Panc1 (cell line): Measurements from ENCODE around the gene EIF3CL. TPM values are rescaled to one million over a fixed set of nuclear protein-coding genes. Genes with fewer than 3 reads are reported as not detected.
"Not testable (repeated sequence)": the region's sequence is repeated elsewhere in the genome, so short reads cannot be mapped to it uniquely, and the experiment has no call there.

ENCODE experiments used
- ATAC-seq: fragments of 200-7000 bp; cut with Tn5 transposase; 2 replicates; pipeline ENCODE4 v1.9.1; 2020; ENCODE audit warnings: mild to moderate bottlenecking, moderate library complexity
- BruUV-seq: library from RNA; stranded (reverse); fragments of 400-500 nt; replicated peaks from 2 replicates; lab custom pipeline; 2021; lab: Mats Ljungman, UMichigan
- CTCF ChIA-PET: fragments of 300-600 bp; sonication (Branson Sonifier 250); formaldehyde crosslinking; loops from one replicate; lab custom pipeline; 2022; ENCODE audit warnings: antibody characterized with exemption; lab: Charles Lee
- POLR2A ChIA-PET: fragments of 300-600 bp; sonication (Branson Sonifier 250); formaldehyde crosslinking; loops from one replicate; lab custom pipeline; 2022; ENCODE audit warnings: antibody characterized with exemption; lab: Charles Lee
- DNase-seq: peaks from one replicate; pipeline ENCODE4 v3.0.0-alpha.2; 2010; ENCODE audit warnings: low read depth, low spot score
- H3K27ac ChIP-seq: 2 replicates; pipeline ENCODE4 v1.5.1; 2011; ENCODE audit warnings: mild to moderate bottlenecking, low read length, inconsistent platforms
- H3K27me3 ChIP-seq: fragments of 200-500 bp; sonication (Bioruptor generic); 2 replicates; pipeline ENCODE4 v1.6.0; 2014; ENCODE audit warnings: low read length, inconsistent platforms; ENCODE audit not compliant: control insufficient read depth, insufficient read depth
- H3K36me3 ChIP-seq: fragments of 200-500 bp; sonication (Bioruptor generic); 2 replicates; pipeline ENCODE4 v1.5.1; 2014; ENCODE audit warnings: inconsistent platforms, mild to moderate bottlenecking, low read length, moderate library complexity; ENCODE audit not compliant: control insufficient read depth, insufficient read depth
- H3K4me1 ChIP-seq: 2 replicates; pipeline ENCODE4 v1.5.1; 2011; ENCODE audit warnings: inconsistent platforms, mild to moderate bottlenecking, low read length, moderate library complexity; ENCODE audit not compliant: control insufficient read depth, insufficient read depth
- H3K4me3 ChIP-seq, 2 experiments: 2 replicates each; pipeline ENCODE4 v1.5.1; 2011 to 2012; ENCODE audit warnings: low read depth in 2 of 2, low read length in 2 of 2, mild to moderate bottlenecking in 2 of 2, inconsistent platforms in 1 of 2, moderate library complexity in 1 of 2
- H3K9me3 ChIP-seq: fragments of 200-500 bp; sonication (Bioruptor generic); 2 replicates; pipeline ENCODE4 v1.5.1; 2014; ENCODE audit warnings: low read depth, mild to moderate bottlenecking, inconsistent platforms, low read length, moderate library complexity; ENCODE audit not compliant: control insufficient read depth, insufficient read depth
- in situ Hi-C: cut with HindIII; loops from 2 replicates; pipeline ENCODE4 v1.10.0; 2016; ENCODE audit warnings: low sequenced_read_pairs, low pct_unique_long_range_greater_than_20kb
- intact Hi-C: fragments of 100-400 bp; cut with micrococcal nuclease; formaldehyde crosslinking; loops from one replicate; pipeline ENCODE4 v1.10.0; 2022; ENCODE audit not compliant: unreplicated experiment
- total RNA-seq: library from RNA; stranded (reverse); gene quantifications from one replicate; pipeline ENCODE4 v1.2.1, GENCODE V29; 2021; ENCODE audit not compliant: unreplicated experiment

Gene EIF3CL
- total RNA-seq, 1 experiment from 2014 or later = 64.2 TPM

GRCh38 chr16:28362600-28362999, 41.0 kb downstream of the EIF3CL start:
- CTCF ChIA-PET, H3K27me3 ChIP-seq, POLR2A ChIA-PET, DNase-seq, in situ Hi-C loops, BruUV-seq, intact Hi-C loops, H3K27ac ChIP-seq, H3K4me3 ChIP-seq, H3K36me3 ChIP-seq, H3K9me3 ChIP-seq, H3K4me1 ChIP-seq, ATAC-seq: not testable (repeated sequence)

GRCh38 chr16:28338230-28338629, 65.4 kb downstream of the EIF3CL start:
- ATAC-seq, CTCF ChIA-PET, POLR2A ChIA-PET, H3K4me1 ChIP-seq, H3K27ac ChIP-seq, H3K9me3 ChIP-seq, in situ Hi-C loops, DNase-seq, intact Hi-C loops, BruUV-seq, H3K27me3 ChIP-seq, H3K36me3 ChIP-seq, H3K4me3 ChIP-seq: not testable (repeated sequence)

- H3K27ac ChIP-seq, ATAC-seq, POLR2A ChIA-PET, H3K4me1 ChIP-seq, in situ Hi-C loops, intact Hi-C loops, BruUV-seq, CTCF ChIA-PET, H3K36me3 ChIP-seq, H3K9me3 ChIP-seq, H3K27me3 ChIP-seq, DNase-seq, H3K4me3 ChIP-seq: not testable (repeated sequence)
These were observed 66.5 kb downstream of the EIF3CL start for GRCh38 chr16:28336940-28337710.

GRCh38 chr16:28335678-28336077, 68.0 kb downstream of the EIF3CL start:
- DNase-seq, H3K4me1 ChIP-seq, H3K9me3 ChIP-seq, POLR2A ChIA-PET, ATAC-seq, H3K36me3 ChIP-seq, H3K27me3 ChIP-seq, intact Hi-C loops, CTCF ChIA-PET, in situ Hi-C loops, BruUV-seq, H3K27ac ChIP-seq, H3K4me3 ChIP-seq: not testable (repeated sequence)

- POLR2A ChIA-PET, in situ Hi-C loops, BruUV-seq, H3K36me3 ChIP-seq, DNase-seq, H3K4me1 ChIP-seq, H3K27ac ChIP-seq, ATAC-seq, H3K27me3 ChIP-seq, H3K9me3 ChIP-seq, intact Hi-C loops, H3K4me3 ChIP-seq: not testable (repeated sequence)
- CTCF ChIA-PET = interaction anchor here (0.6 kb wide), 1 partner anchor 143 kb away, joined by 4 read pairs; no protein-coding TSS in a partner anchor
These were observed 71.0 kb downstream of the EIF3CL start for GRCh38 chr16:28332632-28333031.

- DNase-seq, H3K36me3 ChIP-seq, H3K9me3 ChIP-seq, in situ Hi-C loops, H3K4me3 ChIP-seq, H3K27me3 ChIP-seq, POLR2A ChIA-PET, CTCF ChIA-PET, H3K27ac ChIP-seq, intact Hi-C loops, H3K4me1 ChIP-seq, ATAC-seq, BruUV-seq: not testable (repeated sequence)
These were observed 72.7 kb downstream of the EIF3CL start for GRCh38 chr16:28330981-28331380.

GRCh38 chr16:28330232-28330631, 73.4 kb downstream of the EIF3CL start:
- H3K27ac ChIP-seq, POLR2A ChIA-PET, intact Hi-C loops, CTCF ChIA-PET, H3K9me3 ChIP-seq, in situ Hi-C loops, DNase-seq, H3K4me3 ChIP-seq, BruUV-seq, ATAC-seq, H3K27me3 ChIP-seq, H3K36me3 ChIP-seq, H3K4me1 ChIP-seq: not testable (repeated sequence)
